HG02763 (cell line): ENCODE results near the gene MAP2.

Source experiments
- ATAC-seq: cut with Tn5 transposase; IDR thresholded peaks from one replicate; pipeline ENCODE4 v1.9.1; 2021; ENCODE audit warnings: mild to moderate bottlenecking, moderate library complexity; ENCODE audit not compliant: unreplicated experiment

Gene MAP2

DNA sequence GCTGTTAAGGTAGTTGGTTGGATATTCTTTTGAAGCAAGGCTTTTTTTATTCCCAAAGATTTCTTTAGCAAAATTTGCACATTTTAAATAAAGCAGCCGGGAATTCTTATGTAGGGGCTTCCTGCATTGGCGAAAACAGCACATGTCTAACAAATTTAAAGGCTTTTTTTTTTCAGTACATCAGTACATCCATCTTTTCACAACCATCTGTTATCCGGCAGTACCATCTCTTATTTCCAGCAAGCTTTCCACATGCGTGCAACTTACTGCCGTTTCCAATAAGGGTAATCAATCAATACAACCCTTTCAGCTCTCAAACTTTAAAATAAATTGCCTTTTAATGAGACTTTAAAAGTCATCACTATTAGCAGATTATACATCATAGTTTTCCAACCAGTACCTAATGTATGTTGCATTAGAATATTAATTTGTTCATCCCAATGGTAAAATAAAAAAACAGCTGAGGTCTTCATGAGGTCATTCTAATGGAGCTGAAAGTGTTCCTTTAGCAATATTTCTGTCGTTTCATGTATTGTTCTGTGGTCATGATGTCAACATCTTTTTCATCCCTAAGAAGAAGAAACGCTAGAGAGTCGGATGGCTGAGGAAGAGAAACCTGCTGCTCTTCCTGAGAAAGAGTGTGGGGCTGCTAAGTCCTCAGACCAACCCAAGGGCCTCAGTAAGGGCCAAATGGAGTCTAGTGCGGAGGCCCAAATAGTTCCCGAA is 266.3 kb downstream of the MAP2 start:
- no peak for ATAC-seq

DNA sequence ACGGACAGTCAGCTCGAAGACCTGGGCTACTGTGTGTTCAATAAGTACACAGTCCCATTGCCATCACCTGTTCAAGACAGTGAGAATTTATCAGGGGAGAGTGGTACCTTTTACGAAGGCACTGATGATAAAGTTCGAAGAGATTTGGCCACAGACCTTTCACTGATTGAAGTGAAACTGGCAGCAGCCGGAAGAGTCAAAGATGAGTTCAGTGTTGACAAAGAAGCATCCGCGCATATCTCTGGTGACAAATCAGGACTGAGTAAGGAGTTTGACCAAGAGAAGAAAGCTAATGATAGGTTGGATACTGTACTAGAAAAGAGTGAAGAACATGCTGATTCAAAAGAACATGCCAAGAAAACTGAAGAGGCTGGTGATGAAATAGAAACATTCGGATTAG is 270.9 kb downstream of the MAP2 start:
- no peak for ATAC-seq

DNA sequence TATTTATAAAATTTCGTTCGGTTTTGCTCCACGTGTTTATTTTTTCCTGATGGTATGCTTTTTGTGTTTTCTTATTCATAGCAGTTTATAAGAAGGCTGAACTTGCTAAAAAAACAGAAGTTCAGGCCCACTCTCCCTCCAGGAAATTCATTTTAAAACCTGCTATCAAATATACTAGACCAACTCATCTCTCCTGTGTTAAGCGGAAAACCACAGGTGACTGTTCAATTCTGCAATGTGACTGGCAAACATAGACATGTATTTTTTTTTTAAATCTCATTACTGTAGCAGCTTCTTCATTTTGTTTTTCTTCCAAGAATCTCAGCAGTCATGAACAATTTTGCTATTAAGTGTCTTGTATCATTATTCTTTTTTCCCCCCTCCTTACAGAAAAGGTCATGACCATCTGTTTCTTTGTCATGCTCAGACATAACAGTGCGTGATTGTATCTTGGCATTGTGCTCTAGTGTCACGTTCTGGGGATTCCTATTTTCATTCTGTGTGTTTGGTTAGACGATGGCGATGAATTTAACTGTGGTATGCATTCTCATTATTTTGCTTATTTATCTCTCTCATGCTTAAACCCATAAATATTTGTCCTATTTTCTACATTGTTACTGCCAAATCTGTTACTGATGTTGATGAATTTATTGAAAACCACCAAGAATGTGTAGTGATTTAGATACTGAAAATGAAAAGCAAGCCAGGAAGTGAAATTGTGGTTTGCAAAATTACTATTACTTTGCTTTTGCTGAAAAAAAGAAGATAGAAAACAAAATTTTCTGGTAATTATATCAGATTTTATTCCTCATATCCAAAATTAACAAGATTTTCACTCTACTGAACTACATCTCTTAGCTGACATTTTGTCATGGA is 273.2 kb downstream of the MAP2 start:
- ATAC-seq, result peak; percentile 66

DNA sequence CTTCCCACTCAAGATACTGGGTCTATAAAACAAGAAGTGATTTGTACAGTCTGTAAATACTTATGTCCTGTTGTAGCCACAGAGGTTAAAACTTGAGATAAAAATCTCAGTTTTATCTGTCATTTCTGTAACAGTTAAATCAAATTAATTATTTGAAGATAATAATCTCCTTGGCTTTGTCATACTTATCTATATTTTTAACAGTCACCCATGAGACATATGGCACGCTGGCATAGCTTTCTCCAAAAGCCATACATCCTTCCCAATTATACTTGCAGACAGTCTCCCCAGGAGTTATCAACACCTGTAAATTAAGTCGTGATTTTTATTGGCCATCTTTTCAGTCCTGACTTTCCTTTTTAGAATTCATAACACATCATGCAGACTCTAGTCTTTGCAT is 278.9 kb downstream of the MAP2 start:
- no peak for ATAC-seq

DNA sequence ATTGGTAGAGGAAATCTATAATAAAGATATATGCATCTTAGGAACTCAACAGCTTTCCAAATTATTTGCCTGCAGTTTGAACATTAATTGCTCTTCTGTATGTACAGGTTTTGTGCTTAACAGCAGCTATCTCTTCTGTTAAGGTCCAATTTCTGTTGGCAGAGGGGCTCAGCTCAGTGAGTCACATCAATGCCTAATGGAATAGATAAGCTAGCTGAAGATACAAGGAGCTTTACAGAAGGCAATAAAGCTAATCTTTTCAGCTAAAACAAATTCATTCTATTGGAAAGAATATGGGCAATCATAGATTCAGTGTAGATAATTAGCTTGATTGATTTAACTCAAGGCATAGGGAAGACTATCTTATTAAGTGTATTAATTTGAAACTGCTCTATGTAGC is 289.4 kb downstream of the MAP2 start:
- no peak for ATAC-seq

DNA sequence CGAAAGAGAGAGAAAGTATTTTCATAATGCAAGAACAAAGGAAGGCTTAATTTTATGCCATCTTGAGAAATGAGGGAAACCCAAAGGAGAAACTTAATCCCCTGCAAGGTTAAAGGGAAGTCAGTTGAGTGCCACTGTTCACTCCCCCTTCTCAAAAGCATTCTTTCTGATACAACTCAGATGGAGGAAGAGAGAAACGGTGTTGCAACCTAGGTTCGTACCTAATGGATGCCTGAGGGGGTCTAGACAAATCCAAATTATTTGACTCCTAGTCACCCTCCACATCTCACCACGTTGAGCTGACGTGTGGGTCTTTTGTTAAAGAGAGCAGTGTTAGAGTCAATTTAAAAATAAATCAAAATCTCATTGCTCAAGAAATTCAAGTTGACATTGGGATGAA is 295.2 kb downstream of the MAP2 start:
- ATAC-seq, result no peak

DNA sequence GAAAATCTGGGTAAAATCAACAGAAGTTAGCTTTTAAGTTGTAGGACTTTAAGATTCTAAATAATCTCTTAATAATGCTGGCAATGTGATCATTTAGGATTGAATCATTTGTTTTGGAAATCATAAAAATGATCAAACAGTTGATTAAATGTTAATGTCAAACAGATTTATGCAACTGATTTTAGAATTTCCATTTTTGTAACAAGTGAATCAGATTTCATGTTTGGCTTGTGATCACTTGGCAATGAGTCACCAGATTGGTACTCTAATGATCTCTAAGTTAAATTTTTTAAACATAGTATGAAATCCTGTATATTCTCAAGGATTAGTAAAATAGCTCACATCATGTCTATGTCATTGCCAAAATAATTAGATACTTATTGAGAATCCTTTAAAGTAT is 297.6 kb downstream of the MAP2 start:
- ATAC-seq, result no peak

DNA sequence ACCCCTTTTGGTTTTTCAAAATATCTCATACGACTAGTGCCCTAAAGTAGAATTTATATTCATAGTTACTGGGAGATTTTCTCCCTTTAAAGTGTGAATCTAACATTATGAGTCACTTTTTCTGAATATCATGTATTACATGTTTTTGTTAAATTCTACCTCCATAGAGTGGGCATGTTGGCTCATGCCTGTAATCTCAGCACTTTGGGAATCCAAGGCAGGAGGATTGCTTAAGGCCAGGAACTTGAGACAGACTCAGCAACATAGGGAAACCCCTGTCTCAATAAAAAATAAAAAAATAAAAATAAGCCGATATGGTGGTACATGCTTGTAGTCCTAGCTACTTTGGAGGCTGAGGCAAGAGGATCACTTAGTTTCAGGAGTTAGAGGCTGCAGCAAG is 302.5 kb downstream of the MAP2 start:
- ATAC-seq, result no peak

DNA sequence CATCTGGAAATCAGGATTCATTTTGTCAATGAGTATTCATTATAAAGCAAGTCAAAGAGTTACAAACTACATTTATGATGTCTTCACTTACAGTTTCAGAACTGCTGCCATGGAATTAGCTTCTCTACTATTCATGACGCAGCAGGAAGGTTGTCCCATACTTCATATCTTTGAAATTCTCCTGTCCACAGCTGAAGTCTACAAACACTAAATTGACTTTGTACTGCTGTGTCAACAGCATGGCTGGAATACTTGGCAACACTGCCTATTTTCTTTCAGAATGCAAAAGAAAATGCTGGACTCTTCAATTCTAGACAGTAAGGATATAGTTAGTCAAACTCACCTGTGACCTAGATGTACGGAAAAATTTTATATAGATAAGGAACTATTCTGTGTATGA is 303.2 kb downstream of the MAP2 start:
- ATAC-seq, result no peak

DNA sequence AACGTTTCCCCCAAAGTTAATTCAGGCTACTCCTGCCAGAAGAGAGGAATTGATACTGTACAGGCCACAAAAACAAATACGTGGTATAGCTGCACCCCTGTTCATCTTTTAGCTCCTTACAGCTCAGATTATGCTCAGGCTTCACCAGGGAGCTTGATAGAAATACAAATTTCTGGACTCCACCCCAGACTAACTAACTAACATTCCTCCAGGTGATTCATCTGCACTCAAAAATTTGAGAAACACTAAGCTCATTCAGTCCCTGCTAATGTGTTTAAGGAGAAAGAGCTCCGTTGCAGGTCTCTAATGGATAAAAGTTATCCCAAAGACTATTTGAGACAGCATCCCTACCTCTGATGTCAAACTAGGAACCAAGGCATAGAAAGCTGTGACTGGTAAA is 311.0 kb downstream of the MAP2 start:
- ATAC-seq, result no peak

DNA sequence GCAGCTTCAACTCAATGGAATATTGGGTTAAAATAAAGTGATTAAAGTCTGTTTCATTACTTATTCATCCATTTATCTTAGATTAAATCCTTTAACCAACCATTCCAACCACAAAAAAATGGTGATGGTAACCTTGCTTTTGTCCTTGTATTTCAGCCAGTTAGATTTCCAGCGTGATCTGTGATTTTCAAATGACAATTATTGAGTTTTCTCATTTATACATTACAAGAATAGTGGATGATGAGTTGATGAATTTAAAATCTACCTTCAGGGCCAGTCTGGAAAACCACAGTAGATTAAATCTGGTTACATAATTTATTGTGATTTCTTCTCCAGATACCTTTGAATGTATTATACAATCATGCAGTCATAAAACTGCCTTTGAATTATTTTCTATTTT is 318.1 kb downstream of the MAP2 start:
- ATAC-seq, result no peak

DNA sequence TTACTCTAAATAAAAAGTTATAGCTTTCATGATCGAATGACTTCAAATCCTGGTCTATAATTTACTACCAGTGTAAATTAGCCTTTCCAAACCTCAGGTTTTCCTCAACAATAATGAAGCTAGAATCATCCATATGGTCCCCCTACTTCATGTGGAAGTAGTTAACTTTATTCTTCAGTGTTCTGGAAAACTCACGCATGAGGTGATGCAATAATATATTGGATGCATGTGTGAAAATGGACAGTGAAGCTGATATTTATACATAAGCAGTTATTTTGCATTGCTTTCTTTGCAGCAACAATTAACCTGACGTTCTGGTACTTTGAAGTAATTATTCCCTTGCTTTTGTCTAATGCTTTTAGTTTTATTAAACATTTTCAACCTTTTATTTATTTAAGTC is 329.2 kb downstream of the MAP2 start:
- ATAC-seq, result no peak

DNA sequence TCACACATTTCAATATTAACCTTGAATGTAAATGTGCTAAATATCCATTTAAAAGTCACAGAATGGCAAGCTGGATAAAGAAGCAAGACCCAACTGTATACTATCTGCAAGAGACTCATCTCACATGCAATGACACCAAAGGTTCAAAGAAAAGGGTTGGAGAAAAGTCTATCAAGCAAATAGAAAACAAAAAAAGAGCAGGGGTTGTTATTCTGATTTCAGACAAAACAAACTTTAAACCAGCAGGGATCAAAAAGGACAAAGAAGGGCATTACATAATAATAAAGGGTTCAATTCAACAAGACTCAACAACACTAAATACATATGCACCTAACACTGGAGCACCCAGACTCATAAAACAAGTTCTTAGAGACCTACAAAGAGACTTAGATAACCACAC is 333.3 kb downstream of the MAP2 start:
- no peak for ATAC-seq

DNA sequence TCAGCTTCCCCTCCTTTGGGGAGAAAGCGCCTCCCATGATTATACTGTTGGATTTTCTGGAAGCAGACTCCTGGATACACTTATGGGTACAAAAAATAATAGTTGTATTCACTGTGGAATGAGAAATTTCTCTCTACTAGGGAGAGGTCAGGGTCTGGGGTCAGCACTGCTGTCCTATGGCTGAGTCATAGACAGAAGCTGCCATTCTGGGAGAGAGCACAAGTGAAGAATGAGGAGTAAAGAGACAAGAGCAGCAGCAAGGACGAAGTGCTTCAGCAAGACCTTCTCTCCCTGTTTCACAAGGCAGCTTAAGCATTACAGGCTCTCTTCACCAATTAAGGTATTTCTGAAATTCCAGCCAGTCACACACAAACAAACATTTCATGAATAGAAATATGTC is 337.7 kb downstream of the MAP2 start:
- ATAC-seq, result no peak

DNA sequence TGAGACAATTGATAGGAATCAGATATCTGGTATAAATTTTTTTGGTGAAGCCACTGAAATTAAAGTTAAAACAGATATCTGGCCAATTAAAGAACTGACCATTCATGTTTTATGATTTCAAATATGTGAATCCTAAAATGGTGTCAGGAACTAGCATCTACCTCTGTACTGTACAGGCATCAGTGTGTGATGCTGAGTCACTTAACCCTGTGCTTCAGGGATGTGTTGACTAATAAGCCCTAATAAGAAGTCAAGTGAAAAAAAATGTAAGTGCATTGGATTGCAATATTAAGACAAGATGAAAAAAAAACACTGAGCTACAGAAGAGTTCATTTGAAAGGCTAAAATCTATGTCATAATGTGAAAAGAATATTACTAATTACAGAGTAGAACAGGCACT is 338.7 kb downstream of the MAP2 start:
- ATAC-seq, result no peak

DNA sequence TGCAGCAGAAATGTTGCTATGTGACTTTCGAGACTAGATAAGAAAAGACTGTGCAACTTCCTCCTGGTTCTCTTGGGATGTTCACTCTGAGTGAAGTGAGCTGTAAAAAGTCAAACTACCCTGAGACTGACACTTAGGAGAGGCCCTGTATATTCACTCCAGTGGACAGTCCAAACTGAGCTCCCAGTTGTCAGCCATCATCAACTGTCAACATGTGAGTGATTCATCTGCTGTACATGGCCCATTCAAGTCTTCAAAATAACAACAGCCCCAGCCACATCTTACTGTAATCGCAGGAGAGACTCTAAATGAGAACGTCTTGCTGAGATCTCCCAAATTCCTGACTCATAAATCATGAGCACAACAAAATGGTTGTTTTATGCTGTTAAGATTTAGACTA is 339.3 kb downstream of the MAP2 start:
- ATAC-seq, result no peak

DNA sequence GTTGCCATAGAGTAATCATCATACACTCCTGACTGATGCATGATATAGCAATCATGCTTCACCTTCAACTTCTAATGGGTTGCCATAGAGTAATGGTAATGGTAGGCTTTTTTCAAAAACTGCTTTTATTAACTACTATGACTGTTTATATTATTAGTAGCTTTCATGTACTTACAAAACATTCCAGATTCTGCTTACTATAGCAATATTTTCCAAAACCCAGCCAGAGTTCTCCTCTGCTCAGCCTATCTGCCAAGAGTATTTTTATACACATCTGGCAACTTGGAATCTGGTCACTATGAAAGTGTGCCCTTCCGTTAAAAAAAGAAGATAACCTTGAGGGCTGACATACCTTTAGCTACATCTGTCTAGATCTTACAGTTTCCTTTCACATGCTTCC is 342.8 kb downstream of the MAP2 start:
- no peak for ATAC-seq

DNA sequence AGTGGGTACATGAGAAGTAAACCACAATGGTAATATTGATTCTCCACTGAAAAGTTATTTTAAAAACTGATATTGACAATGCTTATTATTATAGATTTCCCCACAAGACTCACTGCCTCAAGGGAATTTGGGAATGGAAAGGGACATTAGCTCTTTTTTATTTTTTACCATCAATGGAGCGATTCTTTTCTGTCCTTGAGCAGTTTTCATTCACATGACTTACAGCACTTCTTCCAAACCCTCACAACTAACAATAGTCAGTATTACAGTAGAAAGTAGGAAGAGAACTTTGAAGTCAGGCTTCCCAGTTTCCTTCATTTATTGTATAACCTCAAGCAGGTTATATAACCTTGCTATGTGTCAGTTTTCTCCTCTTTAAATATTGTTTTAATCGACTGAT is 343.5 kb downstream of the MAP2 start:
- no peak for ATAC-seq

DNA sequence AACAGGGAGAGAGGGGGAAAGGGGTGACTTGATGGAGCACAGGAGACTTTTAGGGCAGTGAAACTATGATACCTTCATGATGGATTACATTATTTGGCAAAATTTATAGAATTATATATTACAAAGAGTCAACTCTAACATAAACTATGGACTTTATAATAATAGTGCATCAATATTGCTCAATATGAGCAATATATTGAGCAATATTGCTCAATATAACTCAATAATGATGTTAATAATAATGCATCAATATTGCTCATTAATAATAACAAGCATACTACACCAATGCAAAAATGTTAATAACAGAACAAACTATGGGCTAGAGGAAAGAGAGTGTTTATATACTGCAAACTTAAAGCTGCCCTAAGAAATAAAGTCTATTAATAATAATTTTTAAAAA is 344.7 kb downstream of the MAP2 start:
- ATAC-seq, result no peak

DNA sequence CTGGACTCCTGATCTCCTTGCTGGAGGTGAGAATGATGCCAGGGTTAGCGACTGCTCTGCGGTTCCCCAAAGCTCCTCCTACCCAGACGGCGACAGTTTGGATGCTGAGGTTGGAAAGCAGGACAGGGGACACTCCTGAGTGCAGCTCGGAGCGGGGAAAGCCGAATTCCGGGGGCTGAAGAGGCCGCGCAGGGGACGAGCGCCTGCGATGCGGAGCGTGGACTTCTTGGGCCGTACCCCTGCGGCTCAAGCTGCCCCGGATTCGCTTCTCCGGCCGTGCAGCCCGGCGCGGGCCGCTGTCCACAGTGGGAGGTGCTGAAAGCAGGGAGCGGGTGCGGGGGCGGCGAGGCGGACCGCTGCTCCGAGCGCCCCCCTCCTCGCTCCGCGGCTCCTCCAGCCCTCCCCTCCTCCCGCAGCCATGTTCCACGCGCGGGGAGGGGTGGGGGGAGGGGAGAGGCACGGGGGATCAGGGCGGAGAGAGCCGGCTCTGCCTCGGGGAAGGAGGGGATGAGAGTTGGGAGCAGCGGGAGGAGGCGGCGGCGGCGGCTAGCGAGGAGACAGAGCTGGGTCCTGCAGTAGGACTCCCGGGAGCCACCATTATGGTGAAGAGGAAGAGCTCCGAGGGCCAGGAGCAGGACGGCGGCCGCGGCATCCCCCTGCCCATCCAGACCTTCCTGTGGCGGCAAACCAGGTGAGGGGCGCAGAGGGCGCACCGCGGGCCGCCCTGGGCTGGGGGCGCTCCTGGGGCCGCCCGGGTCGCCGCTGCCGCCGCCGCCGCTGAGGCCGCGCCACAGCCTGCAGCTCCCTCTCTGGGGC is 347.8 kb downstream of the MAP2 start, which contains the start of gene UNC80:
UNC80 (plus strand) TSS at position 359 of the 816 bp plus-strand sequence; CDS start at position 600, 241 bp downstream.
- no peak for ATAC-seq

DNA sequence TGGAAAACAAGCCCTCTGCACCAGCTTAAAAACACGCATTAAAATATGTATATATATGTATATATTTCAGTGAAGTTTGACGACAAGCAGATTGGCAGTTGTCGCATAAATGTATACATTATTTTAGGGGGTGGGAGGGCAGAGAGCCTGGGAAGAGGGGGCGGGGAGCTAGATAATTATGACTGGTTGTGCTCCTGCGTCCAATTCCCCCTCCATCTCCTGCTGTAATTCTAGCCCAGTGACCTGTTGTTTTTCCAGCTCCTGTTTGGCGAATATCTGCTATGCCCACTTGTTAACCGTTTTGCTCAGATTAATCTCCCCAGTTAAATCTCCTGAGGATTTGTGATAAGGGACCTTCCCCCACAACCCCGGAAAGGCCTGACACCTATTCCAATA is 348.4 kb downstream of the MAP2 start:
- ATAC-seq, result no peak

DNA sequence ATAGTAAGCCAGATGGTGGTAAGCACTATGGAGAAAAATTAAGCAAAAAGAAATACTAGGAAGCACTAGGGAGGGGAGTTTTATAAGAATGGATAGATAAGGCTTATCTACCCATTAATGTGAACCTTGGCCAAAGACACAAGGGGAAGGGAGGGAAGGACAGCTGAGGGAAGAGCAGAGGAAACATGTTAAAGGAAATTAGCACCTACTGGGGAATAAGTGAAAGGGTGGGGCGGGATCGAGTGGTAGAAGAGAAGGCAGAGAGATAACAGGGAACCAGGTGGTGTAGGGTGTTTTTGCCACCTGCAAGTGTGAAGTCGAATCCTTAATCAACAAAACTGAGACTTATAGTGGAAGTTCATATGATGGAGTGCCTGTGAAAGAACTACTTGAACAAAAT is 349.5 kb downstream of the MAP2 start:
- no peak for ATAC-seq
